ENCODE results near the gene DDIAS.
"Not testable (repeated sequence)": the region's sequence is repeated elsewhere in the genome, so short reads cannot be mapped to it uniquely, and the experiment has no call there.

Gene DDIAS

DNA sequence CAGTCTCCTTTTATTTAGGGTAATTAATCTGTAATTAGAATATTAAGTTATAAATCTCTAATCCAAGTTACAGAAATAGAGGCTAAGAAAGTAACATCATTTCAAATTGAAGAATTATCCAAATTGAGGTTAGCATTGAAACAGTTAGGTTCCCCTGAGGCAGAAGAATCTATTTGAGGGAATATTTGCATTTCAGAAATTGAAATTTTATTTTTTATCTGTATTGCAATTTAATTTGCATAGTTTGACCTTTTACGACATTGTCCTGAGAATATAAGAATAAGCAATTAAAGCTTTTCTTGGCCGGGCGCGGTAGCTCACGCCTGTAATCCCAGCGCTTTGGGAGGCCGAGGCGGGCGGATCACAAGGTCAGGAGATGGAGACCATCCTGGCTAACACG lies 27.6 kb downstream of the DDIAS start:
- no peak for DNase-seq

DNA sequence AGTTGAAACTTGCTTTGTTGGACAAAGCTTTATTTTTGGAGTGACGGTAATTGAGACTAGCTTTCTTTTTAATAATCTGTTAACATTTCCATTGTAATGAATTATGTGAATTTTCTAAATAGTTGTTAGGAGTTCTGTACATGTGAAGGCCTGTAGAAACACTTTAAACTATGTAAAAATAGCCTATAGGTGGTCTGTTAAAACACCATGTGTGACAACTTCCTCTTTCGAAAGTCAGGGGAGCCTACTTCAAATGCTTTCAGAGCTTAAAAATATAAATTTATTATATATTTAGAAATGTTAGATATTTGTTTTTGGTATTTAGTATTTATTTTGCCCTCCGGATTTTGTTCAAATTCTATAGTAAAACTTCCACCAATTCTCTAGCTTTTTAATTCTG lies 28.7 kb downstream of the DDIAS start:
- DNase-seq: no peak

DNA sequence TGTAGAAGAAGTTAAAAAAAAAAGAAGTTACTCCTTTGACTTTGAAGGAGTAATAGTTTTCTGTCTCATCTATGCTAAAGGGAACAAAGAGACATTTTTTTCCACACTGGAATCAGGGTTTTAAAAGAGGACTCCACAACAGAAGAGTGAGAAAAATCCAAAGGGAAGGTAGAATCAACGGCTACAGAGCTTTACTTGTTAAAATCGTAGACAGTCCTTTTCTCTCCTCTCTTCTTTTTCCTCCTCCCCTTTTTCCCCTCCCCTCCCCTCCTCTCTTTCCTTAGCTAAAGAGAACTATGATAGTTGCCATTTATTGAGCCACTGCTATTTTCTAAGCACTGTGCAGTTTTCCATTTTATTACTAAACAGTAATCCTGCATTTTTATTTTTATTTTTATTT lies 29.2 kb downstream of the DDIAS start:
- DNase-seq: no peak

- no peak for DNase-seq
Observed at GRCh38 chr11:82932564-82932963, 31.0 kb downstream of the DDIAS start.

- DNase-seq: no peak
Observed at GRCh38 chr11:82936261-82936660, 34.7 kb downstream of the DDIAS start.

DNA sequence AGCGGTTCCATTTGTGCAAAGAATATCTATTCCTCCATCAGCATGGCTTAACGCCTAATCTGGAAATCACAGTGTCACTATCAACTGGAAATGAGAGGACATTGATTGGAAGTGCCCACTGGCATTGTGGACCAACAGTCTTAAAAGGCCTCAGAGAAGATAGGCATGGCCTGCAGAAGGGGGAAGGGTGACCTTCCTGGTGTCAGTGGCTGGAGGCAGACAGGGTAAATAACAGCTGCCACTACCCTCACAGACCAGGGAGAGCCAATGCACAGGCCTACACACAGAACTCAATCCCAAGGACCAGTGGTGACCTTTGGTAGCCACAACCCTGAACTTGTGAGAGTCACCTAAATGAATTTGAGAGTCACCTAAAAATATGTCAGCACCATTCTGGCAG lies 36.0 kb downstream of the DDIAS start:
- DNase-seq: no peak

DNA sequence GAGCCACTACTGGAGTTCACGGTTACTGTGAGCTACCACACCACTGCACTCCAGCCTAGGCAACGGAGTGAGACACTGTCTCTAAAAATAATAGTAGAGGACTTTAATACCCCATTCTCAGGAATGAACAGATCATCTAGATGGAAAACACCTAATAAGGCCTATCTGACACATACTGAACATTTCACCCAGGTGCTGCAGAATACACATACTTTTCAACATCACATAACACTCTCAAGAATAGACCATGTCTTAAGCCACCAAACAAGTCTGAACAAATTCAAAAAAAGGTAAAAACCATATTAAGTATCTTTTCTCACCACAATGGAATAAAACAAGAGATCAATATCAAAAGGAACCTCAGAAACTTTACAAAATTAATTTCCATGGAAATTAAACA lies 37.9 kb downstream of the DDIAS start:
- DNase-seq: no peak

DNA sequence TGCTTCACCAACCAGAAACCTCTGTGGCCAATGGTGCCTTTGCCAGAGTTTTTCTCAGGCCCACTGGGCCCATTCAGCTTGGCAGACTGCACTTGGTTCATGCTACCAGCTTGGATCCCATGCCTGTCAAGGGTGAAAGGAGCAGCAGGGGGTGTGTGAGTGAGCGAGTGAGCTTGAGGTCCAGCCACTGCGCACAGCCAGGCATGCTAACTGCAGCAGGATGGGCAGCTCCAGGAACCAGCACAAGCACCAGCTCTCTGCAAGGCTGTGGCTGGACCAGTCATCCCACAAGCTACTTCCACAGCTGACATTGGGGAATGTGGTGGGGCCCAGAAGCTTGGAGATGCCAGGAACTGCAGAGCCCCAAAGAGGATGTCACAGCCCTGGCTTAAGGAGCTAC lies 40.8 kb downstream of the DDIAS start:
- DNase-seq: no peak

GRCh38 chr11:82943430-82943829 lies 41.9 kb downstream of the DDIAS start:
- DNase-seq: not testable (repeated sequence)

GRCh38 chr11:82944198-82944597 lies 42.7 kb downstream of the DDIAS start:
- no peak for DNase-seq

DNA sequence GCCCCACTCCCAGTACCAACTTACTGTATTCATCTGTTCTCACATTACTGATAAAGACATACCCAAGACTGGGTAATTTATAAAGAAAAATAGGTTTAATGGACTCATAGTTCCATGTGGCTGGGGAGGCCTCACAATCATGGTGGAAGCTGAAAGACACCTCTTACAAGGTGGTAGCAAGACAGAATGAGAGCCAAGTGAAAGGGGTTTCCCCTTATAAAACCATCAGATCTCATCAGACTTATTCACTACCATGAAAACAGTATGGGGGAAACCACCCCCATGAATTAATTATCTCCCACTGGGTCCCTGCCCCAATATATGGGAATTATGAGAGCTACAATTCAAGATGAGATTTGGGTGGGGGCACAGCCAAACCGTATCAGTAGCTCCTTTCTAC lies 43.5 kb downstream of the DDIAS start:
- DNase-seq: not testable (repeated sequence)

GRCh38 chr11:82945682-82946081 lies 44.1 kb downstream of the DDIAS start:
- no peak for DNase-seq

DNA sequence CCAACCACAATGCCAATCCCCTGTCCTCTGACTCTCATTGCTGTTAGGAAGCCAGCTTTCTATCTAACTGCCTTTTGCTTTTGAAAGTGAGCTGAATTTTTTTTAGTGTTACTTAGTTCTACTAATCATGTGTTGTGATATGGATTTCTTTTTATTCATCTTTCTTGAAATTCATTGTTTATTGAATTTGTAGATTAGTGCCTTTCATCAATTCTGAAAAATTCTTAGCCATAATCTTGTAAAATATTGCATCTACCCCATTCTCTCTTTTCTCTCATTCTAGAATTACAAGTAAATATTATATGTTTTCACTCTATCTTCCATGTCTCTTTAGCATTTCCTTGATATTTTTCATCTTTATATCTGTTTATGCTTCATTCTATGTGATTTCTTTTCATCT lies 47.8 kb downstream of the DDIAS start:
- DNase-seq: no peak

- DNase-seq: not testable (repeated sequence)
Observed at GRCh38 chr11:82950502-82950901, 49.0 kb downstream of the DDIAS start.

DNA sequence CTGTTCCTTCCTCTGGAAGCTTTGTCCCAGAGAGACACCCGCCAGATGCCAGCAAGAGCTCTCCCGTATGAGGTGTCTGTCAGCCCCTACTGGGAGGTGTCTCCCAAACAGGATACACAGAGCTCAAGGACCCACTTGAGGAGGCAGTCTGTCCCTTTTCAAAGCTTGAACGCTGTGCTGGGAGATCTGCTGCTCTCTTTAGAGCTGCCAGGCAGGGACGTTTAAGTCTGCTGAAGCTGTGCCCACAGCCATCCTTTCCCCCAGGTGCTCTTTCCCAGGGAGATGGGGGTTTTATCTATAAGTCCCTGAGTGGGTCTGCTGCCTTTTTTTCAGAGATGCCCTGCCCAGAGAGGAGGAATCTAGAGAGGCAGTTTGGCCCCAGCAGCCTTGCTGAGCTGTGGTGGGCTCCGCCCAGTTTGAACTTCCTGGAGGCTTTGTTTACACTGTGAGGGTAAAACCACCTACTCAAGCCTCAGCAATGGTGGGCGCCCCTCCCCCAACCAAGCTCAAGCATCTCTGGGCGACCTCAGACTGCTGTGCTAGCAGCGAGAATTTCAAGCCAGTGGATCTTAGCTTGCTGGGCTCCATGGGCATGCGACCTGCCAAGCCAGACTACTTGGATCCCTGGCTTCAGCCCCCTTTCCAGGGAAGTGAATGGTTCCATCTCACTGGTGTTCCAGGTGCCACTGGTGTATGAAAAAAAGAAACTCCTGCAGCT lies 54.4 kb downstream of the DDIAS start:
- peak in 1 of 2 experiments; percentile 50 for DNase-seq

DNA sequence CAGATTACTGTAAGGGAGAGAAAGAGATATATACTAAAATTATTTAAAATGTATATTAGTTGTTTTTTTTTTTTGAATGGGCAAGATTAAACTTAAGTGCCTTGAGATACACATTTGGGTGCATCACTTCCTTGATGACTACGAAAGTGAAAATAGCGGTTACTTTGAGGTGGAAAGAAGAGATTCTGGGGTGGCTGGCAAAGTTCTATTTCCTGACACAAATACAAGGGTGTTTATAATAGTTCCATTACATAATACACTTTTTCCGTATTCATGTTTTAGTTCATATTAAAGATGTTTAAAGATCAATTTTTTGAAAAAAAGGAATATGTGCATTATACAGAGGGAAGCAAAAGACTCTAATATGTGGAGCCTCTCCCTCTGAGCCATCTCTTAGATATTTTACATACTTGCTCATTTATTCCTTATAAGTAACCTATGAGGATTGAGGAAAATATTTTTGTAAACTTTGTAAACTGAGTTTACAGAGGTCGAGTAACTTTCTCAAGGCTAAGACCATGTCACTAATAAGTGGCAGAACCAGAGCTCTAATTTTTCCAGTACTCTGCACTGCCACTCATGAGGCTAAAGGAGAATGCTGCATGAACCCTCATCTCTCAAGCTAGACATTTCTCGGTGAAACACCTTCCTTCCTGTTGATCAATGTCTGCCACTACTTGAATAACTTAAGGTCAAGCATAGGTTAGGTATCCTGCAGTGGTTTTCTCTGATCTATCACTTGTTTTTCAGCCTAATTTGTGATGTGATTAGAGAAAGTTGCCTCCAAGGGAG lies 58.6 kb downstream of the DDIAS start:
- DNase-seq: peak in 1 of 2 experiments; percentile 29

DNA sequence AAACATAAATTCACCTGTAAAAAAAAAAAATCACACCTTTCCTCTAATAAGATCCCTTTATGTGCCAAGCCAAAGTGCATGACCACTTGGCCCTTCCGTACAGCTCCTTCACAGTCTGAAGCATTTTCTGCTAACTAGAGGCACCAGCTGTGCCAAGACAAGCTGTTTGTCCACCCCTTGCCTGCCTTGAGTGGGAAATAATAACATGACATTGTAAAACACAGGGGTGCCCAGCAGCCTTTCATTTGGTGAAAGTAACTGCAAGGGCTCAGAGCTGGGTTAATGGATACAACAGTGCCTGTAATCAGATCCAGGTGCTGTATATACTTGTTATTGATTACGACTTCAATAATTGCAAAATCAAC lies 59.2 kb downstream of the DDIAS start:
- no peak for DNase-seq

- not testable (repeated sequence) for DNase-seq
Observed at GRCh38 chr11:82962021-82962420, 60.5 kb downstream of the DDIAS start.

DNA sequence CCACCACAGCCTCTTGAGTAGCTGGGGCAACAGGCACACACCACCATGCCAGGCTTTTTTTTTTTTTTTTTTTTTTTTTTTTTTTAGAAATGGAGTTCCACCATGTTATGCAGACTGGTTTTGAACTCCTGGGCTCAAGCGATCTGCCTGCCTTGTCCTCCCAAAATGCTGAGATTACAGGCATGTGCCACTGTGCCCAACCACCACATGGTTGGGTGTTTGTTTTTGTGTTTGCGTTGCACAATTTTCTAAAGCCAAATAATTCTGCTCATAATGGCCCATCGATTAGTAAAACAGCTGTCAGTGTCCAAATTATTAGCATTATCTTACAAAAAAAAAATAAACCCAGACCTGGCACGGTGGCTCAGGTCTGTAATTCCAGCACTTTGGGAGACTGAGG lies 65.8 kb downstream of the DDIAS start:
- DNase-seq: no peak

- no peak for DNase-seq
Observed at GRCh38 chr11:82969811-82970210, 68.3 kb downstream of the DDIAS start.

DNA sequence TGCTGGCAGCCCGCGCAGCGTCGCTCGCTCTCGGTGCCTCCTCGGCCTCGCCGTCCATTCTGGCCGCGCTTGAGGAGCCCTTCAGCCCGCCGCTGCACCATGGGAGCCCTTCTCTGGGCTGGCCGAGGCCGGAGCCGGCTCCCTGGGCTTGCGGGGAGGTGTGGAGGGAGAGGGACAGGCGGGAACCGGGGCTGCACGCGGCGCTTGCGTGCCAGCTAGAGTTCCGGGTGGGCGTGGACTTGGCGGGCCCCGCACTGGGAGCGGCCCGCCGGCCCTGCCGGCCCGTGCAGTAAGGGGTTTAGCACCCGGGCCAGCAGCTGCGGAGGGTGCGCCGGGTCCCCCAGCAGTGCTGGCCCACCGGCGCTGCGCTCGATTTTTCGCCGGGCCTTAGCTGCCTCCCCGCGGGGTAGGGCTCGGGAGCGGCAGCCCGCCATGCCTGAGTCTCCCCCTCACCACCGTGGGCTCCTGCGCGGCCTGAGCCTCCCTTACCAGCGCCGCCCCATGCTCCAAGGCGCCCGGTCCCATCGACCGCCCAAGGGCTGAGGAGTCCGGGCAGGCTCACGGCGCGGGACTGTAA lies 69.1 kb downstream of the DDIAS start:
- DNase-seq: not testable (repeated sequence)

DNA sequence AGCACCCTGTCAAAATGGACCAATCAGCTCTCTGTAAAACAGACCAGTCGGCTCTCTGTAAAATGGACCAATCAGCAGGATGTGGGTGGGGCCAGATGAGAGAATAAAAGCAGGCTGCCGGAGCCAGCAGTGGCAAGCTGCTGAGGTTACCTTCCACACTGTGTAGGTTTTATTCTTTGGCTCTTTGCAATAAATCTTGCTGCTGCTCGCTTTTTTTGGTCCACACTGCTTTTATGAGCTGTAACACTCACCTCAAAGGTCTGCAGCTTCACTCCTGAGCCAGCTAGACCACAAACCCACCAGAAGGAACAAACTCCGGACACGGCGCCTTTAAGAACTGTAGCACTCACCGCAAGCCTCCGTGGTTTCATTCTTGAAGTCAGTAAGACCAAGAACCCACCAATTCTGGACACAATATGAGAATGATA lies 70.0 kb downstream of the DDIAS start:
- DNase-seq: peak in 1 of 2 experiments; percentile 15

DNA sequence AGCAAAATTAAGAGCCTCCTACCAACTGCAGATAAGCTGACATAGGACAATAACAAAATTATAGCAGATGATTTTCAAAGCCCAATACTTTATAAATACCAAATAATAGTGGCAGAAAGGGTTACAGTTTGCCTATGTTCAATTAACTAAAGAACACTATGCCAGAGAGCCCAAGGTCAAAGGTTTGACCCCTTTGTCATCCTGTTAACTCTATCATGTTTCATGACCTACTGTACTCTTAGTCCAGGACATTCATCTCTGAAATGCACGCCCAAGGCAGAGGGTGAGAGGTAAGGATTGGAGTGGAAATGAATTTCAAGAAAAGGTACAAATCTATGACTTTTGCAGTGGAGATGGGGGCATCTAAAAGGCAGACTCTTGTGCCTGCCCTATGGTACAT lies 70.6 kb downstream of the DDIAS start:
- no peak for DNase-seq

DNA sequence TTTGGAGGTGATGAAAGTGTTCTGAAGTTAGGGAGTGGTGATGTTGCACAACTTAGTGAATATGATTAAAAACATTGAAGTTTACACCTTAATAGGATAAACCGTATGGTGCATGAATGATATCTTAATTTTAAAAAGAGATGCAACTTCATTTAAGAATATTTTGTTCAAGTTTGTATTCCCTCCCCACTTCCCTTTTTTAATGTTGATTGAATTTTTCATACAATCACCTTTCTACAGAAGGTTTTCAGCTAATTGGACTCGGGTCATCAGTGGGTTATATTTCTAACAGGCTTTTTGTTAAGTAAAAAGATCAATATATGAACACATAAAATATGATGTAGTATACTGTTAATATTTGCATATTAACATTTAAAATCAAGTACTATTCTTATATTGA lies 72.6 kb downstream of the DDIAS start:
- DNase-seq: no peak
